H1 (cell line): ENCODE measurements around the gene PAX5. TPM values are rescaled to one million over a fixed set of nuclear protein-coding genes. Genes with fewer than 3 reads are reported as not detected.

ENCODE experiments used
- ASH2L ChIP-seq: fragments of 200-600, 300-600 bp; sonication (generic); IDR thresholded peaks from one replicate; pipeline ENCODE4 v1.7.1; 2017; ENCODE audit warnings: low read length
- CBX5 ChIP-seq: fragments of 300-800, 300-1000 bp; sonication (generic); IDR thresholded peaks from 2 replicates; pipeline ENCODE4 v1.7.1; 2016; ENCODE audit warnings: antibody characterized with exemption, low read length, low read depth
- CEBPB ChIP-seq: IDR thresholded peaks from 2 replicates; pipeline ENCODE4 v1.6.1; 2012; ENCODE audit warnings: low read depth, low read length
- CHD1 ChIP-seq: IDR thresholded peaks from 2 replicates; pipeline ENCODE4 v1.6.1; 2012; ENCODE audit warnings: low read depth, low read length, improper control_type of control experiment
- EP300 ChIP-seq, 2 experiments: IDR thresholded peaks; 1 replicate in 1 of 2; 2 replicates in 1 of 2; pipeline ENCODE4 v1.6.1; 2011 to 2012; ENCODE audit warnings: low read depth in 2 of 2, low read length in 2 of 2, mild to moderate bottlenecking in 2 of 2, borderline replicate concordance in 1 of 2, inconsistent platforms in 1 of 2, moderate library complexity in 1 of 2
- EZH2 ChIP-seq: fragments of 200-600 bp; sonication (generic); IDR thresholded peaks from 2 replicates; pipeline ENCODE4 v1.7.1; 2012; ENCODE audit warnings: low read depth, mild to moderate bottlenecking, moderate library complexity, low read length, inconsistent platforms; ENCODE audit not compliant: severe bottlenecking
- FOSL1 ChIP-seq: IDR thresholded peaks from 2 replicates; pipeline ENCODE4 v1.6.1; 2011; ENCODE audit warnings: mild to moderate bottlenecking, low read depth, low read length, moderate library complexity; ENCODE audit not compliant: insufficient read depth
- HDAC6 ChIP-seq: IDR thresholded peaks from one replicate; pipeline ENCODE4 v1.7.1; 2012; ENCODE audit warnings: low read depth, mild to moderate bottlenecking, inconsistent platforms, low read length, moderate library complexity
- JUN ChIP-seq: IDR thresholded peaks from 2 replicates; pipeline ENCODE4 v1.6.1; 2011; ENCODE audit warnings: low read depth, mild to moderate bottlenecking, improper control_type of control experiment, low read length
- JUND ChIP-seq: IDR thresholded peaks from 2 replicates; pipeline ENCODE4 v1.6.1; 2011; ENCODE audit warnings: mild to moderate bottlenecking, improper control_type of control experiment, low read length
- KDM5A ChIP-seq: fragments of 200-600 bp; IDR thresholded peaks from 2 replicates; pipeline ENCODE4 v1.7.1; 2012; ENCODE audit warnings: mild to moderate bottlenecking, low read length, inconsistent platforms, mixed read lengths
- NRF1 ChIP-seq: IDR thresholded peaks from 2 replicates; pipeline ENCODE4 v1.6.1; 2011; ENCODE audit warnings: mild to moderate bottlenecking, low read depth, low read length, improper control_type of control experiment
- POLR2A ChIP-seq, 2 experiments: IDR thresholded peaks; 1 replicate in 1 of 2; 2 replicates in 1 of 2; pipeline ENCODE4 v1.6.1; 2011; ENCODE audit warnings: low read depth in 2 of 2, low read length in 2 of 2, mild to moderate bottlenecking in 2 of 2; ENCODE audit errors: control extremely low read depth in 1 of 2
- RNF2 ChIP-seq: fragments of 200-900, 300-1000 bp; sonication (generic); IDR thresholded peaks from 2 replicates; pipeline ENCODE4 v1.7.1; 2016; ENCODE audit warnings: borderline replicate concordance, low read depth, mild to moderate bottlenecking, antibody characterized with exemption, low read length; ENCODE audit not compliant: poor library complexity, severe bottlenecking; ENCODE audit errors: missing control alignments
- SUZ12 ChIP-seq: fragments of 200-600 bp; sonication (generic); IDR thresholded peaks from 2 replicates; pipeline ENCODE4 v1.6.1; 2012; ENCODE audit warnings: mild to moderate bottlenecking, inconsistent platforms, low read length, moderate library complexity, mixed read lengths
- TAF7 ChIP-seq: optimal IDR thresholded peaks from 2 replicates; pipeline ENCODE3; 2011; ENCODE audit warnings: low read depth, mild to moderate bottlenecking, inconsistent platforms, low read length, moderate library complexity, borderline replicate concordance
- TBP ChIP-seq: IDR thresholded peaks from 2 replicates; pipeline ENCODE4 v1.6.1; 2011; ENCODE audit warnings: low read depth, low read length, improper control_type of control experiment
- ZNF274 ChIP-seq: IDR thresholded peaks from 2 replicates; pipeline ENCODE4 v1.7.0; 2012; ENCODE audit warnings: low read length, borderline replicate concordance; ENCODE audit errors: extremely low read depth
- polyA plus RNA-seq, 7 experiments: library from polyadenylated mRNA; depleted of rRNA in 3 of 7; stranded (reverse) in 5 of 7; unstranded in 2 of 7; fragments of >200 nt in 5 of 7; fragments of 200-250 nt in 2 of 7; gene quantifications; 1 replicate in 5 of 7; 2 replicates in 1 of 7; 4 replicates in 1 of 7; pipeline versions ENCODE4 v1.2.1 to v1.2.3, GENCODE V29; 2011 to 2013; ENCODE audit warnings: missing spikeins in 2 of 7, mixed read lengths in 2 of 7
- total RNA-seq: library from RNA; stranded (reverse); fragmentation: NEBNext Ultra II Directional; extraction: Animal tissue kit (Norgen Biotek cat#: 25700); gene quantifications from 2 replicates; pipeline ENCODE4 v1.2.1, GENCODE V29; 2021
- TF ChIP-seq, protein P1 (sequence below): IDR thresholded peaks from 2 replicates; pipeline ENCODE4 v1.6.1; 2012; ENCODE audit warnings: inconsistent platforms
- TF ChIP-seq, protein P2 (sequence below): IDR thresholded peaks from 2 replicates; pipeline ENCODE4 v1.6.1; 2012; ENCODE audit warnings: inconsistent platforms
- TF ChIP-seq, protein P3 (sequence below): IDR thresholded peaks from 2 replicates; pipeline ENCODE4 v1.6.1; 2012; ENCODE audit warnings: low read length, inconsistent platforms

The PAX5 gene
- total and polyA plus RNA-seq, 2 of the 8 experiments (the other 6 are each of a cell fraction or from before 2014, with no cell fraction given) = 0.29 to 0.43 TPM

DNA sequence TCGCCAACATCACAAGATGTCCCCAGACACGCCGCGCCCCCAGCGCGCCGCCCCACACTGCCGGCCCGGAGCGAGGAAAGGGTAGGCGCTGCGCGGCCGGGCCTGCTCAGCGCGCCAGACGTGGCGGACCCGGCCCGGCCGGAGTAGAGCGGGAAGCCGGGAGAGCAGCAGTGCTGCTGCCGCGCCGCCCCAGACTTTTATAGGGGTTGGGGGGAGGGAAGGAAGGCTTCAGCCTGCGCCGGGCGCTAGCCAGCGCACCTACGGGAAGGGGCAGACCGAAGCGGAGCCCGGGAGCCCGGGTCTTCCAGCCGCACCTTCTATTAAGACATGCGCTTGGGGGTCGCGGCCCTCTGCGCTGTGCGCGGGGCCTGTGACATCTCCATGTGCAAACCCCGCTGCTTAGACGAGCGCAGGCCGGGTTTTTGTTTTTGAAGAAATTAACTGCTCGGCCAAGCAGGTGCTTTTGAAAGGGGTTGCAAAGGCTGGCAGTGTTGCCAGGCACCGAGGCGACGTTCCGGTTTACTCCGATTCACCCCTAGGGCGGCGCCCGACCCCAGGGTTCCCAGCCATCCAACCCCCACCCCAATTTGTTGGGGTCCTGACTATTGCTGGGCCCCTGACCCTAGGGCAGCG is 353 bp upstream of the PAX5 start (continued):
- TF ChIP-seq SUZ12 (peak; percentile 87; the same call in 1 of the 2 replicates), EP300 (IDR thresholded peaks at IDR 0.05; ENCODE audit: borderline replicate concordance in 1 of 2, low read depth in 2 of 2, low read length in 2 of 2) (no peak), CHD1 (no peak), FOSL1 (no peak), CBX5 (no peak), JUND (no peak), CEBPB (no peak), HDAC6 (no peak), JUN (no peak), EZH2 (peak; percentile 80), KDM5A (no peak), ASH2L (no peak), POLR2A (IDR thresholded peaks at IDR 0.05; ENCODE audit: control extremely low read depth in 1 of 2, low read depth in 2 of 2, low read length in 2 of 2) (no peak), TAF7 (no peak), ZNF274 (no peak), TBP (no peak; the same call in 1 of the 2 replicates), RNF2 (no peak), NRF1 (no peak)
- TF ChIP-seq, protein P1, sequence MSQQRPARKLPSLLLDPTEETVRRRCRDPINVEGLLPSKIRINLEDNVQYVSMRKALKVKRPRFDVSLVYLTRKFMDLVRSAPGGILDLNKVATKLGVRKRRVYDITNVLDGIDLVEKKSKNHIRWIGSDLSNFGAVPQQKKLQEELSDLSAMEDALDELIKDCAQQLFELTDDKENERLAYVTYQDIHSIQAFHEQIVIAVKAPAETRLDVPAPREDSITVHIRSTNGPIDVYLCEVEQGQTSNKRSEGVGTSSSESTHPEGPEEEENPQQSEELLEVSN = peak; percentile 33
- TF ChIP-seq, protein P2, sequence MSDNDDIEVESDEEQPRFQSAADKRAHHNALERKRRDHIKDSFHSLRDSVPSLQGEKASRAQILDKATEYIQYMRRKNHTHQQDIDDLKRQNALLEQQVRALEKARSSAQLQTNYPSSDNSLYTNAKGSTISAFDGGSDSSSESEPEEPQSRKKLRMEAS = peak; percentile 5; the same call in 1 of the 2 replicates
- TF ChIP-seq, protein P3, sequence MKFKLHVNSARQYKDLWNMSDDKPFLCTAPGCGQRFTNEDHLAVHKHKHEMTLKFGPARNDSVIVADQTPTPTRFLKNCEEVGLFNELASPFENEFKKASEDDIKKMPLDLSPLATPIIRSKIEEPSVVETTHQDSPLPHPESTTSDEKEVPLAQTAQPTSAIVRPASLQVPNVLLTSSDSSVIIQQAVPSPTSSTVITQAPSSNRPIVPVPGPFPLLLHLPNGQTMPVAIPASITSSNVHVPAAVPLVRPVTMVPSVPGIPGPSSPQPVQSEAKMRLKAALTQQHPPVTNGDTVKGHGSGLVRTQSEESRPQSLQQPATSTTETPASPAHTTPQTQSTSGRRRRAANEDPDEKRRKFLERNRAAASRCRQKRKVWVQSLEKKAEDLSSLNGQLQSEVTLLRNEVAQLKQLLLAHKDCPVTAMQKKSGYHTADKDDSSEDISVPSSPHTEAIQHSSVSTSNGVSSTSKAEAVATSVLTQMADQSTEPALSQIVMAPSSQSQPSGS = no peak
